Mammary epithelial cell (primary cell): ENCODE data around the gene CELF4.

Experiments used
- CTCF ChIP-seq, 2 donors: IDR thresholded peaks in 1 of 2; conservative IDR thresholded peaks in 1 of 2; 2 replicates each; pipeline ENCODE4 v1.5.1; 2011 to 2012; ENCODE audit warnings: inconsistent platforms in 2 of 2, low read length in 2 of 2, mild to moderate bottlenecking in 2 of 2, control low read depth in 1 of 2, low read depth in 1 of 2; ENCODE audit not compliant: insufficient read depth in 1 of 2; ENCODE audit errors: extremely low read depth in 1 of 2
- EZH2 ChIP-seq: IDR thresholded peaks from 2 replicates; pipeline ENCODE4 v1.6.1; 2012; ENCODE audit warnings: low read length, inconsistent platforms, borderline replicate concordance

- no peak for TF ChIP-seq CTCF (conservative IDR thresholded peaks at IDR 0.05 in 1 of 2, IDR thresholded peaks at IDR 0.05 in 1 of 2; ENCODE audit: extremely low read depth in 1 of 2, insufficient read depth in 1 of 2, low read depth in 1 of 2, low read length in 2 of 2)
- no peak for TF ChIP-seq EZH2
Observed at GRCh38 chr18:37489011-37489410, 76.6 kb downstream of the CELF4 start.
